ENCODE results near the gene TARS2. TPM values are rescaled to one million over a fixed set of nuclear protein-coding genes. Genes with fewer than 3 reads are reported as not detected.
A peak's percentile ranks its signal among the peaks of the same experiment; 100 is the strongest.

The TARS2 gene
- total and polyA plus RNA-seq, 2 of the 13 experiments (the other 11 are each of a cell fraction or from before 2014, with no cell fraction given), result 21.3 to 22.8 TPM

DNA sequence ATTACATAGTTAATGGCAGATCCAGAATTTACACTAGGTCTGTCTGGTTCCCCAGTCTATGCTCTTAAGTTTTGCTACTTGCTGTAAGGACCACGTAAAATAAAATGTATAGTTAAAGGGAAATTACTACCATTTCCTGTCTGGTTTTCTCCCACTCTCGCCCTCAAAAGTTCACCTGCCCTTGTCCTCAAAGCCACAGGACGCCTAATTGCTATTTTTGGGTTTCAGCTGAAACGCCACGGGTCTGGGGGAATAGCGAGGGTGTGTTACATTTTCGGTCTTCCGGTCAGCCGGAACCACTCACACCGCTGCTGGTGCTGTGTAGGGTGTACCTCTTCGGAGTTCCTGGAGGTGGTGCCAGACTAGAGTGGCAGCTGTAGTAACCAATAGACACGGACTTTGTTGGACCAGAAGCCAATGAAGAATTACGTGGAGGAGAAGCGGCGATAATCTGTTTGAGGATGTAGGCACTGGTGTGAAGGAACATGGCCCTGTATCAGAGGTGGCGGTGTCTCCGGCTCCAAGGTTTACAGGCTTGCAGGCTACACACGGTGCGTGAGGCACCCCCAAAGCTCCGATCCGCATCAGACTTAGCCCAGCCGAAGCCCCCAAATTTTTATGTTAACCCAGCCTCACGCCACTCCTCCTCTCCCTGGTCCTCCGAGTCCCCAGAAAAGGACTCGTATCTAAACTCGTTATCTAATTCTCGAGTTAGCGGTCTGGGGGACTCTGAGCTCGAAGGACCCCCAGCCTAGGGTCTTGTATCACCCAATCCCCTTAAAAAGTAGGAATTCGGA is at the start of gene TARS2 (continued):
- no peak for TF ChIP-seq AFF4 (CRISPR knock-in tag; IDR thresholded peaks at IDR 0.05)
- TF ChIP-seq, protein P1, sequence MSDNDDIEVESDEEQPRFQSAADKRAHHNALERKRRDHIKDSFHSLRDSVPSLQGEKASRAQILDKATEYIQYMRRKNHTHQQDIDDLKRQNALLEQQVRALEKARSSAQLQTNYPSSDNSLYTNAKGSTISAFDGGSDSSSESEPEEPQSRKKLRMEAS (IDR thresholded peaks at IDR 0.05), result peak; percentile 88
- TF ChIP-seq ZNF670 (CRISPR knock-in tag; IDR thresholded peaks at IDR 0.05; ENCODE audit: borderline replicate concordance), result peak; percentile 82
- no peak for TF ChIP-seq IKZF4 (CRISPR knock-in tag; IDR thresholded peaks at IDR 0.05; ENCODE audit: borderline replicate concordance, low read depth, not compliant biosample characterization)
- TF ChIP-seq ZFP91 (CRISPR knock-in tag; IDR thresholded peaks at IDR 0.05; ENCODE audit: borderline replicate concordance), result peak; percentile 90
- TF ChIP-seq, protein P2, sequence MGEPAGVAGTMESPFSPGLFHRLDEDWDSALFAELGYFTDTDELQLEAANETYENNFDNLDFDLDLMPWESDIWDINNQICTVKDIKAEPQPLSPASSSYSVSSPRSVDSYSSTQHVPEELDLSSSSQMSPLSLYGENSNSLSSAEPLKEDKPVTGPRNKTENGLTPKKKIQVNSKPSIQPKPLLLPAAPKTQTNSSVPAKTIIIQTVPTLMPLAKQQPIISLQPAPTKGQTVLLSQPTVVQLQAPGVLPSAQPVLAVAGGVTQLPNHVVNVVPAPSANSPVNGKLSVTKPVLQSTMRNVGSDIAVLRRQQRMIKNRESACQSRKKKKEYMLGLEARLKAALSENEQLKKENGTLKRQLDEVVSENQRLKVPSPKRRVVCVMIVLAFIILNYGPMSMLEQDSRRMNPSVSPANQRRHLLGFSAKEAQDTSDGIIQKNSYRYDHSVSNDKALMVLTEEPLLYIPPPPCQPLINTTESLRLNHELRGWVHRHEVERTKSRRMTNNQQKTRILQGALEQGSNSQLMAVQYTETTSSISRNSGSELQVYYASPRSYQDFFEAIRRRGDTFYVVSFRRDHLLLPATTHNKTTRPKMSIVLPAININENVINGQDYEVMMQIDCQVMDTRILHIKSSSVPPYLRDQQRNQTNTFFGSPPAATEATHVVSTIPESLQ (CRISPR knock-in tag; conservative IDR thresholded peaks at IDR 0.05), result no peak; the same call in 1 of the 2 replicates
- TF ChIP-seq RNF2 (conservative IDR thresholded peaks at IDR 0.05; ENCODE audit: low read depth), result 0 out of 2 replicates have a peak, but pooled peaks have one; percentile 46
- TF ChIP-seq KDM3A (CRISPR knock-in tag; IDR thresholded peaks at IDR 0.05; ENCODE audit: low read depth), result 0 out of 2 replicates have a peak, but pooled peaks have one; percentile 91
- TF ChIP-seq, protein P3, sequence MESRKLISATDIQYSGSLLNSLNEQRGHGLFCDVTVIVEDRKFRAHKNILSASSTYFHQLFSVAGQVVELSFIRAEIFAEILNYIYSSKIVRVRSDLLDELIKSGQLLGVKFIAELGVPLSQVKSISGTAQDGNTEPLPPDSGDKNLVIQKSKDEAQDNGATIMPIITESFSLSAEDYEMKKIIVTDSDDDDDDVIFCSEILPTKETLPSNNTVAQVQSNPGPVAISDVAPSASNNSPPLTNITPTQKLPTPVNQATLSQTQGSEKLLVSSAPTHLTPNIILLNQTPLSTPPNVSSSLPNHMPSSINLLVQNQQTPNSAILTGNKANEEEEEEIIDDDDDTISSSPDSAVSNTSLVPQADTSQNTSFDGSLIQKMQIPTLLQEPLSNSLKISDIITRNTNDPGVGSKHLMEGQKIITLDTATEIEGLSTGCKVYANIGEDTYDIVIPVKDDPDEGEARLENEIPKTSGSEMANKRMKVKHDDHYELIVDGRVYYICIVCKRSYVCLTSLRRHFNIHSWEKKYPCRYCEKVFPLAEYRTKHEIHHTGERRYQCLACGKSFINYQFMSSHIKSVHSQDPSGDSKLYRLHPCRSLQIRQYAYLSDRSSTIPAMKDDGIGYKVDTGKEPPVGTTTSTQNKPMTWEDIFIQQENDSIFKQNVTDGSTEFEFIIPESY (CRISPR knock-in tag; IDR thresholded peaks at IDR 0.05), result peak; percentile 71
- TF ChIP-seq GFI1 (CRISPR knock-in tag; IDR thresholded peaks at IDR 0.05; ENCODE audit: borderline replicate concordance), result peak; percentile 45; the same call in 1 of the 2 replicates
- TF ChIP-seq ZNF180 (CRISPR knock-in tag; IDR thresholded peaks at IDR 0.05; ENCODE audit: borderline replicate concordance, low read depth), result no peak
- TF ChIP-seq ZNF615 (CRISPR knock-in tag; IDR thresholded peaks at IDR 0.05; ENCODE audit: borderline replicate concordance), result 0 out of 2 replicates have a peak, but pooled peaks have one; percentile 70
